NCI-H446 (cell line): Measurements from ENCODE around the gene MMP25.
"Not testable (repeated sequence)": the region's sequence is repeated elsewhere in the genome, so short reads cannot be mapped to it uniquely, and the experiment has no call there.

ENCODE experiments used
- DNase-seq, 2 experiments: peaks; one replicate each; lab custom pipeline; 2025; lab: John Stamatoyannopoulos, UW

Gene MMP25

DNA sequence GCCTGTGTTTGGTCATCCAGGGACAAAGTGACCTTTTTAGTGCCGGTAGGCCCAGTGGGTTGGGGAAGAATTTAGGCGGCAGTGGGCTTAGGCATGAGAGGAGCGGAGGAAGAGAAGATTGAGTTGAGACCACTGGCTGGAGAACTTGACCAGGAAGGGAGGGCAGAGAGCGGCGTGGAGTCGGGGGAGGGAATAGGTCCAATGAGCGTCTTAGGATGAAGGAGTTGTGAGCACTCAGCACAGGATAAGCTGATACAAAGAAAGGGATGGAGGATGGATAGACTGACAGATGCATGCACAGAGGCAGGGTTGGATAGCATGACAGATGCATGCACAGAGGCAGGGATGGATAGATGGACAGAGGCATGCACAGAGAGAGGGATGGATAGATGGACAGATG, 27.1 kb downstream of the MMP25 start:
- no peak for DNase-seq

DNA sequence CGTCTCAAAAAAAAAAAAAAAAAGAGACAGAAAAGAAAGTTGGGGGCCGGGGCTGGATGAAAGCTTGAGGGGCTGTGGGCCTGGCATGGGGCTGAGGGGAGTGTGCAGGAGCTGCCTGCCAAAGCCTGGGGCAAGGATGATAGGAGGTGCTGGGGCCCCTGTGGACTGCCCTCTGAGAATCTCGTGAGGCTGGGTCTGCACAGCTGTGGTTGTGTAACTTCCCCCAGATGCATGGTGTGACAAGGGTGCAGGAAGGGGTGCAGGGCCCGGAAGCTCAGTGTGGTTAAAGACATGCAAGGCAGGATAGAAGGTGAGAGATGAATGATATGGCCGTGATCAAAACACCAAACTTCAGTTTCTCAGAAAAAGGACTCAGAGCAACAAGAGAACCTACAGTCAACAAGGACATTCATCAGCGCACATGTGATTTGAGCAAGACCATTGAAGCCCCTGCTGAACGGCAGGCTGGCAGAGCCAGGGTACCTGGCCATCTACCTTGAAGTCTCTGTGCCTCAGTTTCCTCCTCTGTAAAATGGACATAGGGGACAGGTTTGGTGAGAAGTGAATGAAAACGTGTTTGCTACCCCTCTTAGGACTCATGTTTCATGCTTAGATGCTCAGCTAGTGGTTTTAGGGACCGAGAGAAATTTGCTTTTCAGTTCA, 28.6 kb downstream of the MMP25 start:
- no peak for DNase-seq

DNA sequence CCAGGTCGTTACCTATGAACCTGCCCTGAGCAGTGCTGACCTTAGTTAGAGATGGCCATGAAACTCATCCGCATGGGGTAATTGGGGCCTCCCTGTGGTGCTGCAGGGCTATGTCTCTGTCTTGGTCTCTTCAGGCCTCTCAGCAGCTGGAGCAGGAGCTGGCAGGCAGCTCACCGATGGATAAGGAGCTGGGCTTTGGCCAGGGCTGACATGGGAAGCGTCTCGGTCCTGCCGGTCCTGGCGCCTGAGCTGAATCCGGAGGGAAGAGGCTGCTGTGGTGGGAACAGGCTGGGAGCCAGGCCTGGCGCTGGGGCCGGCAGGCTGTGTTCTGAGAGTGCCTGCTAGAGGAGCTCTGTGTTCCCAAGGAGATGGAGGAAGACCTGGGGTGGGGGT, 29.2 kb downstream of the MMP25 start:
- DNase-seq: no peak

DNA sequence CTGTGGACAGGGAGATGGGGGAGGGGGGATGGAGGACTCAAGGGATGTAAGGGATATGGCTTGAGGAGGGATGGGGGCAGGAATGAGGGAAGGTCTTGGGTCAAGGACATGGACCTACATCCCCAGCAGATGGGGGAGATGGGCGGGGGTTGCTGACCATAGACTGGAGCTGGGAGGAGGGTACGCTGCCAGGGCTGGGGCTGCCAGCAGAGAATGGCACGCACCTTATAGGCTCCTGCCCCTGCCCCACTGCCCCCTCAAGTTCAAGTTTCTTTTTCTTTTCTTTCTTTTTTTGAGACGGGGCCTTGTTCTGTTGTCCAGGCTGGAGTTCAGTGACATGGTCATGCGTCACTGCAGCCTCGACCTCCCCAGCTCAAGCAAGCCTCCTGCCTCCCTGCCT, 29.6 kb downstream of the MMP25 start:
- not testable (repeated sequence) for DNase-seq

DNA sequence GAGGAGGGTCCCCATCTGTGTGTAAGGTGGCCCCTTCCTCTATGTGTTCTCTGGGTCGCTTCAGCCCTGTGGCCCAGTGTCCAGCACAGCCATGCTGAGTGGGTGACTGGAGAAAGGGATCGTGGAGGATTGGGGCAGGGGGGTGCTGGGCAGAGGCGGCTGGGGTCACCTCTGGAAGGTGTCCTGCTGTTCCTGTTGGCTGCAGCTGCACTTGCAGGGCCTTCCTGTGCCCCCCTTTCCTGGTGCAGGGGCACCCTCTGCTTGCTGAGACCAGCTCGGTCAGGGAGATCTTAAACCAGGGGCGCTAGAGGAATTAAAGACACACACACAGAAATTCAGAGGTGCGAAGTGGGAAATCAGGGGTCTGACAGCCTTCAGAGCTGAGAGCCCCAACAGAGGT, 30.2 kb downstream of the MMP25 start:
- no peak for DNase-seq

DNA sequence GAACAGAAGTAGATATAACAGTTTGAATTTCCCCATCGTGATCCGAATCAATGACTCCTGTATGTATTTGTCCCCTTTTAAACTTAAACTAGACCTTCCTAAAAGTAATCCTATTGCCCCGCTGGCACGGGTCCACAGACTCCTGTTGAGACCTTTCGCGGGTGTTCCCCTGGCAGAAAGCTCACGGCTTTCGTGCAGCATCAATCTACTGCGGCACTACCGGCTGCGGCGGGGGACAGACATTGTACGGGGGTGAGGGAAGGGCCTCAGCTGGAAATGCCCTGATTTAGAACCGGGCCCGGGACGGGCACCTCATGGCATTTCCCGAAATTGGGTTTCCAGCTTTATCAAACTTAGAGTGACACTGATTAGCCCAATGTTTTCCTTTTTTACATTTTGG, 33.7 kb downstream of the MMP25 start:
- no peak for DNase-seq

DNA sequence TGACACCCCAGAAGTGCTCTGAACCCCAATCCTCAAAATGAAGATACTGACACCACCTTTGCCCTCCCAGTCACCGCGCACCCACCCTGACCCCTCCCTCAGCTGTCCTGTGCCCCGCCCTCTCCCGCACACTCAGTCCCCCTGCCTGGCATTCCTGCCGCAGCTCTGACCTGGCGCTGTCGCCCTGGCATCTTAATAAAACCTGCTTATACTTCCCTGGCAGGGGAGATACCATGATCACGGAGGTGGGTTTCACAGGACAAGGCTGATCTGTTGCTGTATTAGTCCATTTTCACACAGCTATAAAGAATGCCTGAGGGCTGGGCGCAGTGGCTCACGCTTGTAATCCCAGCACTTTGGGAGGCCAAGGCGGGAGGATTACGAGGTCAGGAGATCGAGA, 35.6 kb downstream of the MMP25 start:
- DNase-seq: not testable (repeated sequence)

DNA sequence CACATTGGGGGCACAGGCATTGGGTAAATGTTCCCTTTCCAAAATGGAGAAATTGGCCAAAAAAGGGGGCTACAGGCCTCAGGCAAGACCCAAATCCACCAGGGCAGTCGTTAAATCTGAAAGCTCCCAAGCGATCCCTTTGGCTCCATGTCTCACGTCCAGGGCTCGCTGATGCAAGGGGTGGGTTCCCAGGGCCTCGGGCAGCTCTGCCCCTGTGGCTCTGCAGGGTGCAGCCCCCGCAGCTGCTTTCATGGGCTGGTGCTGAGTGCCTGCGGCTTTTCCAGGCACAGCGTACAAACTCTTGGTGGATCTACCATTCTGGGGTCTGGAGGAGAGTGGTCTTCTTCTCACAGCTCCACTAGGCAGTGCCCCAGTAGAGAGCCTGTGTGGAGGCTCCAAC, 37.0 kb downstream of the MMP25 start:
- DNase-seq: not testable (repeated sequence)

DNA sequence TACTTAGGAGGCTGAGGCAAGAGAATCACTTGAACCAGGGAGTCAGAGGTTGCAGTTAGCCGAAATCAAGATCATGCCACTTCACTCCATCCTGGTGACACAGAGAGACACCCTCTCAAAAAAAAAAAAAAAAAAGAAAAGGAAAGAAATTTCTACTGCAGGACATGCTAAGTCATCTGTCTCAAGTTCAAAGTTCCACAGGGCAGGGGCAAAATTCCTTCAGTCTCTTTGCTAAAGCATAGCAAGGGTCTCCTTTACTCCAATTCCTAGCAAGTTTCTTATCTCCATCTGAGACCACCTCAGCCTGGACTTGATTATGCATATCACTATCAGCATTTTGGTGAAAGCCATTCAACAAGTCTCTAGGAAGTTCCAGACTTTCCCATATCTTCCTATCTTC, 38.1 kb downstream of the MMP25 start:
- DNase-seq: no peak

DNA sequence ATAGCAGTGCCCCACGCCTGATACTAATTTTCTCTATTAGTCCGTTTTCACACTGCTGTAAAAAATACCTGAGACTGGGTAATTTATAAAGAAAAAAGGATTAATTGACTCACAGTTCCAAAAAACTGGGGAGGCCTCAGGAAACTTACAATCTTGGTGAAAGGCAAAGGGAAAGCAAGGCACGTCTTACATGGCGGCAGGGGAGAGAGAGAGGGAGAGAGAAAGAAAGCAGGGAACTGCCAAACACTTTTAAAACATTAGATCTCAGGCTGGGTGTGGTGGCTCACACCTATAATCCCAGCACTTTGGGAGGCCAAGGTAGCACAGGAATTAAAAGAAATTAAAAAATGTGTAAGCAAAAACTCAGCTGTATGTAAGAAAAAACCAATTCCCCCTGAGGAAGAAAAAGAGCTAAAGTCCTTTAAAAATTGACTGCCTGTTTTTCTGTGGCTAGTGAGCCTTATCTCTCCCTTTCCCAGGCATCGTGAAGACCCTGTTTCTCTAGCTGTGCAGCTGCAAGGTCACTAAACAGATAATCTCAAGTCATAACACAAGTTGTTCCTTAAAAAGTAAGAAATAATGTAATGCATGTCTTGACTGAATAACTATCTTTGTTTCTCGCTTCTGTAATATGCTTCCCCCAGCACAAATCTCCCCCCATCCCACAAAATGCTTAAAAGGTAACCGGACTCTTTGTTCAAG, 38.8 kb downstream of the MMP25 start:
- DNase-seq: no peak

DNA sequence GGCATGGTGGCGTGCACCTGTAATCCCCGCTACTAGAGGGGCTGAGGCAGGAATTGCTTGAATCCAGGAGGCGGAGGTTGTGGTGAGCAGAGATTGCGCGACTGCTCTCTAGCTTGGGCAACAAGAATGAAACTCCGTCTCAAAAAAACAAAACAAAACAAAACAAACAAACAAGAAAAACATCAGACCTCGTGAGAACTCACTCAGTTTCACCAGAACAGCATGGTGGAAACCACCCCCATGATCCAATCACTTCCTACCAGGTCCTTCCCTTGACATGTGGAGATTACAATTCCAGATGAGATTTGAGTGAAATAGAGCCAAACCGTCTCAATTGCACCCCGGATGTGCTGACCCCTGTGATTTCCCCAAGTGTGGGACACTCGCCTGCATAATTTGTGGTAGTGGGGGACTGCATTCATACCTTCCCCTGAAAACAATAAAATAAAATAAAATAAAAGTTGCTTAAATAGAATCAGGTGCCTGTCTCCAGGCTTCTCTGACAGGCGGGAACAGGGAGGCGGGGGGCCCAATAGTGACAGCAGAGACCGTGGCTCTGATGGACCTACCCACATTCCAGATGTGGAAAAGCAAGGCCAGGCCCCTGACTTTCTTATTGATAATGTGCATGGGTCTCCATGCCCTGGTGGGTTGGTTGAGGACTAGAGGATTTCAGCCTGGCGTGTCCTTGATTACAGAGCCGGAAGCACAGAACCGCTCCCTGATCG, 39.7 kb downstream of the MMP25 start:
- DNase-seq: no peak

DNA sequence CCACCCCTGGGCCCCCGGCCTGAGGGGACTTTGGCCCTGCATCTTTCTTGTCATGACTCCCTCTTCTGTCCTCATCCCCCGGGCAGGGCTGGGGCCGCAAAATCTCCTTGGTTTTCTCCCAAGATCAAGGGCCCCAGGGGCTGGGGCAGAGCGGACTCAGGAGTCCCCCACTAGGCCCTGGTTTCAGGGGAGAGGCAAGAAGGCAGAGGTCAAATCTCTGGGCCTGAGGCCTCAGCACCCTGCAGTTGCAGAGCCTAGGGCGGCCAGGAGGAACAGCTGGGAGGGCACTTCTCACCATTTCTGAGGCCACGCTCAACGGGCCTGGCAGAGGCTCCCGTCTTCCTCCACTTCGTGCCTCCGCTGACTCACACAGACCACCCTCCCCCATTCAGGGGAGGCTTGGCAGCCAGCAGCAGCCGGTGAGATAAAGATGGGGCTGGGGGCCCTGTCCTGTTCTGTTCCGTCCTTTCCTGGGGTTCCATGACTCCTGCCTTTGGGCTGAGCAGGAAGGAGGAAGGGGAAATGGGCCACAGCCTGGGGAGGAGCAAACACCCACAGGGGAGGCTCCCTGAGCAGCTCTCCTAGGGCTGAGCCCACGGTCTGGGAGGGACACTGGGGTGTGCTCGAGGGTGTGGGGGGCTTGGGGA, 40.4 kb downstream of the MMP25 start:
- no peak for DNase-seq

DNA sequence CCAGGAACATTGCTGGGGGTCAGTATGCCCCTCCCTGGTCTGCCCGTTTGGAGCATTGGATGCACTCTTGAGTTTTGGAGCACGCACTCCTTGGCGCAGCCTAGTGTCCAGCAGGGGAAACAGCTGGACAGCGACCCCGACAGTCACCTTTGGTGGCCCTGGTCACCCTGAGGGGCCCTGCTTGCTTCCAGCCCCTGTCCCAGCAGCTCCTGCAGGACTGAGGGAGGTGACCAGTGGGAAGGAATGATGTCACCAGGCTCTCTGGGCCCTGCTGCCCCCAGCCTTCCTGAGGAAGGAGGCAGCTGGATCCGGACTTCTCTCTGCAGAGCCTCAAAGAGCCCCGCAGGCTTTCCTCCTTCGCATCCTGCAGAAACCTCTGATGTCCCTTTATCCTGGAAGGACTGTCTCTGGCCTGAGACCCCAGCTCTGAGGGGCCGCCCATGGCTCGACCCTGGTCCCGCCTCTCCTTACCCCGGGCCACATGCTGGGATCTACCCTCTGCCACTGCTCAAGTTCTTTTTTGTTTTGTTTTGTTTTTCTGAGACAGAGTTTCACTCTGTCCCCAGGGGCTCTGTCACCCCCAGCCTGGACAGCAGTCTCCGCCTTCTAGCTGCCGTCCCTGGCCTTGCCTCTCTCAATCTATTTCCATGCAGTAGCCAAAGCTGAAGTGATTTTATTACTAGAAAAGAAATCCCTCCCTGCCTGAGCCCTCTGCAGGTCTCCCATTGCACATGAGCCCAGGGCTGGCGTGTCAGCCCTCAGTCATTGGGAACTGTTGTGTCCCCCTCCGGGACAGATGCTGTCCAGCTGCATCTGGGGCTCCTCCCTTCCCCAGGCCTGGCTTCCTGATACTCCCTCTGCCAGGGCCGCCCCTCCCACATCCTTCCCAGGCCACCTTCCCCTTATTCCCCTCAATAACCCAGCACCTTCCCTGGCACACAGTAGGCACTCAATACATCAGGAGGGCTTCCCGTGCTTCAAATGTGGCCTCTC, 41.2 kb downstream of the MMP25 start:
- no peak for DNase-seq

DNA sequence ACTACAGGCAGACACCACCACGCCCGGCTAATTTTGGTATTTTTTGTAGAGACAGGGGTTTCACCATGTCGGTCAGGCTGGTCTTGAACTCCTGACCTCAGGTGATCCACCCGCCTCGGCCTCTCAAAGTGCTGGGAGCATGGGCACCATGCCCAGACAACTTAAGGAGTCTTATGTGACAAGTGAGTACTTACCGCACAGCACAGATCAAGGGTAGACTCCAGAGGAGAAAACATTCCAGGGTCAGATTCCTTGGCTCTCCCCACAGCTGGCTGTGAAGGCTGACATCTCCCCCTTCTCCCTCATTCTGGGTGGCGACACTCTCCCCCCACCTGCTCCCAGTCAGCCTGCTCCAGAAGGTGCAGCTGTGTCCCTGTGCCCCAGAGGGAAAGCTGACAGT, 42.1 kb downstream of the MMP25 start:
- DNase-seq: no peak

DNA sequence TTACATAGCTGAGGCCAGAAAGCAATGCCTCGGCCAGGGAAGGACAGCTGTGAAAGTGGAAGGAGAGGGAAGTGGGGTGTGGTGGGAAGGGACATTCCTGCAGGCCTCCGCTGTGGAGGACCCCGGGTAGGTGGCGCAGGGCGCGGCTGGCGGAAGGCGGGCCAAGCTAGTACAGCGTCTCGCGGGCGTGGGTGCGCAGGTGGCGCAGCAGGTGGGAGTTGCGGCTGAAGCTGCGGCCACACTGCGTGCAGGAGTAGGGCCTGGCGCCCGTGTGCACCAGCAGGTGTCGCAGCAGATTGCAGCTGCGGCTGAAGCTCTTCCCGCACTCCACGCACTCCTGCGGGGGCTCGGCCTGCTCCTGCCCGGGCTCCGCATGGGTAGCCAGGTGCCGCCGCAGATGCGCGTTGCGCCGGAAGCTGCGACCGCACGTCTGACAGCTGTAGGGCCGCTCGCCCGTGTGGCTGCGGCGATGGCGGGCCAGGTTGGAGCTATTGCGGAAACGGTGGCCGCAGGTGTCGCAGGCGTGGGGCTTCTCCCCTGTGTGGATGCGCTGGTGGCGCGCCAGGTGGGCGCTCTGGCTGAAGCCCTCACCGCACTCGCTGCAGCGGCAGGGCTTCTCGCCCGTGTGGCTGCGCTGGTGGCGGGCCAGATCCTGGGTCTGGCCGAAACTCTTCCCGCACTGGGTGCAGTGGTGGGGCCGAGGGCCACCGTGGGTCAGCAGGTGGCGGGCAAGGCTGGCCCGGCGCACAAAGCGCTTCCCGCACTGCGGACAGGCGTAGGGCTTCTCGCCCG, 42.8 kb downstream of the MMP25 start:
- DNase-seq: no peak

DNA sequence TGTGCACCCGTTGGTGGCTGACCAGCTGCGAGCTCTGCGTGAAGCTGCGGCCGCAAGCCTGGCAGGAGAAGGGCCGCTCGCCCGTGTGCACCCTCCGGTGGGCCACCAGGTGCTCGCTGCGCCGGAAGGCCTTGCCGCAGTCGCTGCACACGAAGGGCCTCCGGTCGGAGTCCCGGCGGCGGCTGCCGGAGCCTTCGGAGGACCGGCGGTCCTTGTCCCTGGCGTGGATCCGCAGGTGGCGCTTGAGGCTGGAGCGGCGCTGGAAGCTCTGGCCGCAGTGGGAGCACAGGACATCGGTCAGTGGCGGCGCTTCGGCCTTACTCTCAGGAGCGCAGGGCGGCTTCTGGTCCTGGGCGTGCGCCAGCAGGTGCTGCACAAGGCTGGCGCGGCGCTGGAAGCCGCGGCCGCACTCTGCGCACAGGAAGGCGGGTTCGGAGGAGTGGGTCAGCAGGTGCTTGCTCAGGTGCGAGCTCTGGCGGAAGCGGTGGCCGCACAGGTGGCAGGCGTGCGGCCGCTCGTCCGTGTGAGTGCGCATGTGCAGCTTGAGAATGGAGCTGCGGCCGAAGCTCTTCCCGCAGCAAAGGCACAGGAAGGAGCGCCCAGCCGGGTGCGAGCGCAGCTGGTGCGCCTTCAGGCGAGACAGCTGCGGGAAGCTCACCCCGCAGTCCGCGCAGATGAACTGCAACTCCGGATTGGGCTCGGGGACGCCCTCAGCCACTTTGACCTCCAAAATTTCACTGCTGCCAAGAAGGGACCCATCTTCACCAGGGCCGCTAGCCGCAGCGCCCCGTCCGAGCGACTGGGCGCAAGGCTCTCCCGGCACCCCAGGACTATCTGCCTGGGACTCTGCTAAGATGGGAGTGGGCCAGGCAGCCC, 43.6 kb downstream of the MMP25 start:
- no peak for DNase-seq

DNA sequence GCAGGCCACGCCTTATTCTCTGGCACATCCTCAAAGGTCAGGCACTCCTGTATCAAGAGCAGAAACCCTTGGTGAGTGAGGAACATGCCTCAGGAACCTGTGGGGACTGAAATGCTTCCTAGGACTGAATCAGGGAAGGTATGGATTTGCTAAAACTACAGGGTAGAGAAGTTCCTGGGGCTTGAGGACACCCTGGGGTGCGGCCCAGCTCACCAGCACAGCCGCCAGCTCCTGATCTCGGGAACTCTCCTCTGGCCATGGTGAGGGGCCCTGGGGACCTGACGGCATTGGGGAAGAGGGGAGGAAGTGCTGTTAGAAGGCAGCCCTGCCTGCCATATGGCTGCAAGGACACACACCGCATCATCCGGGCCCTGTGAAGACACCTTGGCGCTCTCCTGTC, 45.2 kb downstream of the MMP25 start:
- DNase-seq: no peak

DNA sequence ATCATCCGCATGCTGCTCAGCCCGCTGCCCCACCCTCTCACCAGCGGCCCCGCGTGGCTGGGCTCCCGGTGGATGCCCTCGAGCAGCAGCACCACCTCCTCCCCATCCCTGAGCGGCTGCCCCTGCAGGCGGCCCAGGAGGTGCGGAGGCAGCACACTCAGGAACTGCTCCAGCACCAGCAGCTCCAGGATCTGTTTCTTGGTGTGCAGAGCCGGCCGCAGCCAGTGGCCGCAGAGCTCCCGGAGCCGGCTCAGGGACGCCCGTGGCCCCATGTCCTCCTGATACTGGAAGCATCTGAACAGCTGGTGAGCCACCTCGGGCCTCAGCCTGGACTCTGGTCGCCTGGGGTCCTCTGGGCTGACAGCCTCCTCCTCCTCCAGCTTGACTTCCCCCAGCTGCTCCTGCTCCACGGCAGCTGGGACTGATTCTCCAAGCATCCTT, 46.2 kb downstream of the MMP25 start:
- no peak for DNase-seq

DNA sequence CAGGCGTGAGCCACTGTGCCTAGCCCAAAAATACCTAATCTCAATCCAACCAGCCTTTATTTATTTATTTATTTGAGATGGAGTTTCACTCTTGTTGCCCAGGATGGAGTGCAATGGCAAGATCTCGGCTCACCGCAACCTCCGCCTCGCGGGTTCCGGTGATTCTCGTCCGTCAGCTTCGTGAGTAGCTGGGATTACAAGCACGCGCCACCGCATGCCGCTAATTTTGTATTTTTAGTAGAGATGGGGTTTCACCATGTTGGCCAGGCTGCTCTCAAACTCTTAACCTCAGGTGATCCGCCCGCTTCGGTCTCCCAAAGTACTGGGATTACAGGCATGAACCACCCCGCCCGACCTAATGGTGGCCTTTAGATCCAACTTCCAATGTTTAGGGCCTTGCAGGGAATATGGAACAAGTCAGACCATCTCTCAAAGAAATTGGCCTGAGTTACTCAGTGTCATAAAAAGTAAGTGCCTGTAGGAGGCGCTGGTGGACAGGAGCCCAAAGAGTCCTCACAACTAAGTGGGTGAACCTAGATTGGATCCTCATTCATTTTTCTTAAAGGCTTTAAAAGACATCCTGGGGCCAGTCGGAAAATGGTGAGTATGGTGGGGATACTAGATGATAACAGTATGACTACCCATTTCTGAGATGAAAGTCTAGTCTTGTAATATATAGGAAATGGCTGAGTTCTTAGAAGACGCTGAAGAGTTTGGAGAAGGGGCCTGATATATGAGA, 48.1 kb downstream of the MMP25 start:
- DNase-seq: peak; percentile 19 to 43
